GM12878 (cell line): Measurements from ENCODE around the gene TMEM18. TPM values are rescaled to one million over a fixed set of nuclear protein-coding genes. Genes with fewer than 3 reads are reported as not detected.

ENCODE experiments used
- ATAC-seq: fragments of 200-7000 bp; cut with Tn5 transposase; 3 replicates; pipeline ENCODE4 v1.9.1; 2020; ENCODE audit warnings: mild to moderate bottlenecking, moderate library complexity
- BruUV-seq: library from RNA; stranded (reverse); fragments of 400-500 nt; replicated peaks from 2 replicates; lab custom pipeline; 2021; lab: Mats Ljungman, UMichigan
- CTCF ChIA-PET: fragments of 300-600 bp; sonication (Branson Sonifier 250); formaldehyde crosslinking; extraction: SDS; loops from one replicate; lab custom pipeline; 2021; ENCODE audit warnings: inconsistent platforms; lab: Yijun Ruan, JAX
- POLR2A ChIA-PET: fragments of 350-600 bp; formaldehyde crosslinking; extraction: SDS; loops from one replicate; lab custom pipeline; 2021; ENCODE audit warnings: inconsistent platforms; lab: Charles Lee
- RAD21 ChIA-PET: fragments of 300-600 bp; sonication (Branson Sonifier 250); formaldehyde crosslinking; loops from one replicate; lab custom pipeline; 2023; ENCODE audit warnings: antibody characterized with exemption; ENCODE audit not compliant: unreplicated experiment; lab: Charles Lee
- SMC1A ChIA-PET: fragments of 300-600 bp; sonication (Branson Sonifier 250); formaldehyde crosslinking; loops from one replicate; lab custom pipeline; 2023; ENCODE audit not compliant: unreplicated experiment, uncharacterized antibody; lab: Charles Lee
- DNase-seq: peaks from one replicate; pipeline ENCODE4 v3.0.0-alpha.2; 2011; ENCODE audit warnings: low read depth, low spot score
- FAIRE-seq: peaks from 3 replicates; lab custom pipeline; 2011; peaks lifted over from hg19 to GRCh38; lab: Jason Lieb, UNC
- H2AFZ ChIP-seq: 2 replicates; pipeline ENCODE4 v1.6.0; 2011; ENCODE audit warnings: low read depth, low read length, control low read depth; ENCODE audit not compliant: control insufficient read depth
- H3K27ac ChIP-seq: 2 replicates; pipeline ENCODE4 v1.5.1; 2011; ENCODE audit warnings: control low read depth; ENCODE audit not compliant: control insufficient read depth, insufficient read depth
- H3K27me3 ChIP-seq, 2 experiments: replicated peaks in 1 of 2; 2 replicates each; pipeline versions ENCODE4 v1.6.0 to v1.6.1; 2011; ENCODE audit warnings: low read length in 1 of 2; ENCODE audit not compliant: control insufficient read depth in 2 of 2, insufficient read depth in 2 of 2
- H3K36me3 ChIP-seq, 2 experiments: 2 replicates each; pipeline ENCODE4 v1.5.1; 2011; ENCODE audit warnings: low read length in 1 of 2; ENCODE audit not compliant: control insufficient read depth in 2 of 2, insufficient read depth in 2 of 2
- H3K4me1 ChIP-seq: 2 replicates; pipeline ENCODE4 v1.6.1; 2011; ENCODE audit warnings: mild to moderate bottlenecking, low read length, moderate library complexity, mixed read lengths; ENCODE audit not compliant: control insufficient read depth, insufficient read depth
- H3K4me2 ChIP-seq: 2 replicates; pipeline ENCODE4 v1.6.0; 2011; ENCODE audit warnings: control low read depth; ENCODE audit not compliant: control insufficient read depth, insufficient read depth
- H3K4me3 ChIP-seq: fragments of 200-600 bp; sonication (generic); 2 replicates; pipeline ENCODE4 v1.5.1; 2016
- H3K79me2 ChIP-seq: 2 replicates; pipeline ENCODE4 v1.6.0; 2011; ENCODE audit warnings: low read length; ENCODE audit not compliant: control insufficient read depth, insufficient read depth
- H3K9ac ChIP-seq: 2 replicates; pipeline ENCODE4 v1.8.0; 2011; ENCODE audit warnings: low read length, control low read depth, mixed read lengths; ENCODE audit not compliant: control insufficient read depth, insufficient read depth
- H3K9me3 ChIP-seq: replicated peaks from 3 replicates; pipeline ENCODE4 v1.5.1; 2011; ENCODE audit warnings: mild to moderate bottlenecking, low read length; ENCODE audit not compliant: control insufficient read depth, insufficient read depth
- H4K20me1 ChIP-seq: 2 replicates; pipeline ENCODE4 v1.6.0; 2011; ENCODE audit not compliant: control insufficient read depth, insufficient read depth
- ASH2L ChIP-seq: fragments of 300-600, 200-600 bp; sonication (generic); IDR thresholded peaks from 2 replicates; pipeline ENCODE4 v1.6.1; 2017; ENCODE audit warnings: low read depth, mild to moderate bottlenecking, borderline replicate concordance
- CBFB ChIP-seq: IDR thresholded peaks from 2 replicates; pipeline ENCODE4 v1.6.1; 2016; ENCODE audit warnings: antibody characterized with exemption, low read depth
- KAT2A ChIP-seq: conservative IDR thresholded peaks from 2 replicates; pipeline ENCODE4 v1.6.1; 2011; ENCODE audit warnings: low read depth, low read length; ENCODE audit not compliant: control insufficient read depth
- PAX5 ChIP-seq: IDR thresholded peaks from 2 replicates; pipeline ENCODE4 v1.6.1; 2011; ENCODE audit warnings: low read depth, low read length, borderline replicate concordance
- ZSCAN29 ChIP-seq: fragments of 450-650 bp; IDR thresholded peaks from 2 replicates; pipeline ENCODE4 v1.6.1; 2017; ENCODE audit warnings: mild to moderate bottlenecking, moderate library complexity
- WGBS: methylation state at CpG from one replicate; pipeline ENCODE4 v1.1.6; 2016; ENCODE audit warnings: low lambda C conversion rate; ENCODE audit not compliant: insufficient replicate concordance, insufficient coverage; ENCODE audit errors: missing lambda C conversion rate; 5-methylcytosine and 5-hydroxymethylcytosine counted together
- in situ Hi-C: fragments of 300-500 bp; cut with MboI; formaldehyde crosslinking; loops from 9 replicates; pipeline ENCODE4 v1.14.3; 2018; ENCODE audit warnings: mixed read lengths
- intact Hi-C: fragments of 100-400 bp; cut with micrococcal nuclease; formaldehyde crosslinking; loops from one replicate; pipeline ENCODE4 v1.14.2; 2022; ENCODE audit not compliant: unreplicated experiment
- polyA plus RNA-seq, 11 experiments: library from polyadenylated mRNA; depleted of rRNA in 4 of 11; unstranded in 6 of 11; stranded (reverse) in 5 of 11; fragments of >200 nt; fragmentation: Nextera tagmentation in 4 of 11; fragmentation: Illumina TruSeq in 1 of 11; extraction: Ambion mirVana in 4 of 11; extraction: Trizol in 1 of 11; gene quantifications; 1 replicate in 1 of 11; 2 replicates in 10 of 11; pipeline versions ENCODE4 v1.2.1 to v1.2.3, GENCODE V29; 2011 to 2016; ENCODE audit warnings: inconsistent platforms in 2 of 11, missing spikeins in 2 of 11, low read depth in 1 of 11
- total RNA-seq, 4 experiments: library from RNA; depleted of rRNA in 3 of 4; stranded (reverse); fragments of >200 nt in 3 of 4; fragmentation: Illumina TruSeq in 1 of 4; extraction: Trizol in 1 of 4; gene quantifications; 2 replicates each; pipeline versions ENCODE4 v1.2.1 to v1.2.3, GENCODE V29; 2013 to 2021

The TMEM18 gene
- total and polyA plus RNA-seq, 10 of the 15 experiments (the other 5 are each of a cell fraction or from before 2014, with no cell fraction given) = 11.2 to 56.3 (median 26.0) TPM

GRCh38 chr2:649426-650342 lies 27.5 kb downstream of the TMEM18 start:
- Histone ChIP-seq H3K27me3 (no peaks in the 10 kb centered on the region), H3K36me3 (no peaks in the 10 kb centered on the region), H3K4me3 (no peak overlapping the region), H3K4me1 (no peaks in the 10 kb centered on the region), H3K4me2 (no peak overlapping the region), H3K27ac (no peak overlapping the region), H3K79me2 (no peaks in the 10 kb centered on the region), H4K20me1 (no peaks in the 10 kb centered on the region), H3K9me3 (no peaks in the 10 kb centered on the region), H2AFZ (no peak overlapping the region), H3K9ac (no peak overlapping the region)
- no peak for DNase-seq
- no peak for ATAC-seq
- intact Hi-C loops = no loop called here
- in situ Hi-C loops = no loop called here
- 34% methylated on average over 20 of the region's 20 CpGs for WGBS
- no peak for FAIRE-seq
- TF ChIP-seq ZSCAN29 (no peak), CBFB (no peak), KAT2A (no peak), ASH2L (no peak), PAX5 (no peak)
- ChIA-PET CTCF (interaction anchor here (1.5 kb wide), 1 partner anchor 12 kb away, joined by 6 read pairs; no protein-coding TSS in a partner anchor), SMC1A (no interaction called here), RAD21 (no interaction called here), POLR2A (no interaction called here)
- no TSS peak for BruUV-seq
